CD14-positive monocyte (primary cell): ENCODE measurements around the gene SPAG16. TPM values are rescaled to one million over a fixed set of nuclear protein-coding genes. Genes with fewer than 3 reads are reported as not detected.

ENCODE experiments used
- DNase-seq, 3 donors: peaks; one replicate each; pipeline ENCODE4 v3.0.0-alpha.2; 2011 to 2022
- H2AFZ ChIP-seq: 2 replicates; pipeline ENCODE4 v1.6.0; 2012; ENCODE audit warnings: mild to moderate bottlenecking, low read depth, low read length, inconsistent platforms; ENCODE audit not compliant: insufficient read depth, poor library complexity, severe bottlenecking
- H3K27ac ChIP-seq, 2 donors: 1 replicate in 1 of 2; 2 replicates in 1 of 2; pipeline ENCODE4 v1.5.1; 2012 to 2013; ENCODE audit warnings: low read length in 2 of 2, control low read depth in 1 of 2, inconsistent platforms in 1 of 2, low read depth in 1 of 2, mild to moderate bottlenecking in 1 of 2
- H3K27me3 ChIP-seq, 2 donors: one replicate each; pipeline versions ENCODE4 v1.6.0 to v1.6.1; 2011 to 2013; ENCODE audit warnings: low read length in 2 of 2; ENCODE audit not compliant: control insufficient read depth in 2 of 2, insufficient read depth in 2 of 2
- H3K36me3 ChIP-seq, 2 donors: replicated peaks in 1 of 2; 1 replicate in 1 of 2; 2 replicates in 1 of 2; pipeline versions ENCODE4 v1.5.1 to v1.6.1; 2012 to 2013; ENCODE audit warnings: low read length in 2 of 2, control low read depth in 1 of 2, inconsistent platforms in 1 of 2, mild to moderate bottlenecking in 1 of 2; ENCODE audit not compliant: insufficient read depth in 2 of 2, control insufficient read depth in 1 of 2
- H3K4me1 ChIP-seq, 2 donors: 1 replicate in 1 of 2; 2 replicates in 1 of 2; pipeline versions ENCODE4 v1.5.1 to v1.6.1; 2012 to 2013; ENCODE audit warnings: low read length in 2 of 2, control low read depth in 1 of 2, inconsistent platforms in 1 of 2, mild to moderate bottlenecking in 1 of 2, moderate library complexity in 1 of 2; ENCODE audit not compliant: insufficient read depth in 2 of 2, control insufficient read depth in 1 of 2
- H3K4me2 ChIP-seq: replicated peaks from 2 replicates; pipeline ENCODE3; 2012; ENCODE audit warnings: low read length, moderate library complexity, mild to moderate bottlenecking; ENCODE audit not compliant: poor library complexity, severe bottlenecking; ENCODE audit errors: extremely low read depth
- H3K4me3 ChIP-seq, 3 experiments: fragments of 200-600 bp in 1 of 3; sonication (generic) in 1 of 3; replicated peaks in 1 of 3; 1 replicate in 2 of 3; 2 replicates in 1 of 3; pipeline ENCODE4 v1.5.1; 2011 to 2013; ENCODE audit warnings: low read length in 3 of 3, mild to moderate bottlenecking in 3 of 3, control low read depth in 2 of 3, low read depth in 2 of 3, inconsistent platforms in 1 of 3, moderate library complexity in 1 of 3
- H3K79me2 ChIP-seq: 2 replicates; pipeline ENCODE4 v1.6.0; 2012; ENCODE audit warnings: mild to moderate bottlenecking, control low read depth, inconsistent platforms, low read length, moderate library complexity; ENCODE audit not compliant: insufficient read depth
- H3K9ac ChIP-seq: 2 replicates; pipeline ENCODE4 v1.6.0; 2017; ENCODE audit warnings: low read length, mild to moderate bottlenecking; ENCODE audit not compliant: insufficient read depth, poor library complexity, severe bottlenecking
- H3K9me3 ChIP-seq, 2 donors: replicated peaks in 1 of 2; 1 replicate in 1 of 2; 2 replicates in 1 of 2; pipeline versions ENCODE4 v1.5.1 to v1.6.1; 2012 to 2013; ENCODE audit warnings: low read length in 2 of 2, control low read depth in 1 of 2; ENCODE audit not compliant: control insufficient read depth in 1 of 2, insufficient read depth in 1 of 2
- H4K20me1 ChIP-seq: 2 replicates; pipeline ENCODE4 v1.6.0; 2012; ENCODE audit warnings: mild to moderate bottlenecking, low read length, control low read depth, moderate library complexity; ENCODE audit not compliant: insufficient read depth
- H3K27ac Mint-ChIP-seq, 7 donors: one replicate each; pipeline ENCODE4 v1.8.0; 2020; ENCODE audit warnings: mild to moderate bottlenecking in 7 of 7, mixed read lengths in 7 of 7, moderate library complexity in 6 of 7, inconsistent platforms in 2 of 7
- H3K27me3 Mint-ChIP-seq, 3 donors: one replicate each; pipeline ENCODE4 v1.8.0; 2021 to 2022; ENCODE audit warnings: low read depth in 3 of 3, mild to moderate bottlenecking in 3 of 3, mixed read lengths in 3 of 3, moderate library complexity in 3 of 3, inconsistent platforms in 1 of 3
- H3K36me3 Mint-ChIP-seq, 2 donors: one replicate each; pipeline ENCODE4 v1.8.0; 2020; ENCODE audit warnings: mixed read lengths in 2 of 2, inconsistent platforms in 1 of 2, mild to moderate bottlenecking in 1 of 2
- H3K4me1 Mint-ChIP-seq: one replicate; pipeline ENCODE4 v1.8.0; 2020; ENCODE audit warnings: mild to moderate bottlenecking, mixed read lengths
- H3K4me3 Mint-ChIP-seq, 2 donors: one replicate each; pipeline ENCODE4 v1.8.0; 2020; ENCODE audit warnings: mild to moderate bottlenecking in 2 of 2, mixed read lengths in 2 of 2, moderate library complexity in 1 of 2
- H3K9me3 Mint-ChIP-seq, 7 donors: one replicate each; pipeline ENCODE4 v1.8.0; 2020 to 2022; ENCODE audit warnings: mixed read lengths in 7 of 7, mild to moderate bottlenecking in 6 of 7, moderate library complexity in 6 of 7, inconsistent platforms in 2 of 7
- WGBS: methylation state at CpG from one replicate; pipeline ENCODE4 v1.1.5; 2013; ENCODE audit warnings: missing lambda C conversion rate; ENCODE audit not compliant: insufficient coverage; 5-methylcytosine and 5-hydroxymethylcytosine counted together
- intact Hi-C, 2 donors: fragments of 100-400 bp; cut with micrococcal nuclease; formaldehyde crosslinking; loops; one replicate each; pipeline versions ENCODE4 v1.15.0 to v1.15.1; 2023
- polyA plus RNA-seq, 3 donors: library from polyadenylated mRNA; depleted of rRNA in 1 of 3; unstranded in 2 of 3; stranded (reverse) in 1 of 3; fragments of 300-500 nt in 2 of 3; fragments of >200 nt in 1 of 3; fragmentation: Illumina TruSeq in 2 of 3; gene quantifications; 1 replicate in 2 of 3; 2 replicates in 1 of 3; pipeline ENCODE4 v1.2.3, GENCODE V29; 2012 to 2021
- TF ChIP-seq, protein P1 (sequence below): fragments of 200-600 bp; IDR thresholded peaks from one replicate; pipeline ENCODE4 v1.8.0; 2022; ENCODE audit warnings: antibody characterized with exemption, mild to moderate bottlenecking

Gene SPAG16
- polyA plus RNA-seq, 3 donors = 0.12 to 0.30 TPM; not detected in 1

DNA sequence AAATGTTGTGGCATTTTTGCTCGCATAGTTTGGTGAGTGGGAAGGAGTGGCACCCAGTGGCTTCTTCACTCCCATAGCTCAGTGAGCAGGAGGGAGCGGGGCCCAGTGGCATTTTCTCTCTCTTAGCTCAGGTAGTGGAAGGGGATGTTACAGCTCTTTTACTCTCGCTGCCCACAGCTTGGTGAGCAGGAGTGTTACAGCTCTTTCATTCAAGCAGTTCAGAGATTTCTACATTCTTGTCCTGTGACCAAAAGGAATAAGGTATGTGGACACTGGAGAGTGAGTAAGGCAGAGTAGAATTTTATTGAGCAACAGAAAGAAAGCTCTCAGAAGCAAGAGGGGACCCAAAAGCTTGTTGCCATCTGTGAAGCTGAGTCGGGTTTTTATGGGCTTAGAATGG lies 192.4 kb downstream of the SPAG16 start:
- DNase-seq = no peak
- Mint-ChIP-seq H3K4me3 (no peak overlapping the region), H3K36me3 (no peaks in the 10 kb centered on the region), H3K9me3 (peaks cover 12 to 38% (median 24%) of the 10 kb centered on the region in 7 donors), H3K4me1 (no peaks in the 10 kb centered on the region), H3K27me3 (no peaks in the 10 kb centered on the region), H3K27ac (no peak overlapping the region)
- Histone ChIP-seq H3K36me3 (no peaks in the 10 kb centered on the region), H3K9me3 (peaks cover 24 to 37% of the 10 kb centered on the region in 2 donors), H3K79me2 (no peaks in the 10 kb centered on the region), H3K27ac (no peak overlapping the region), H3K4me3 (no peak overlapping the region), H3K4me2 (no peak overlapping the region), H2AFZ (no peak overlapping the region), H4K20me1 (no peaks in the 10 kb centered on the region), H3K27me3 (no peaks in the 10 kb centered on the region), H3K9ac (no peak overlapping the region), H3K4me1 (no peaks in the 10 kb centered on the region)
- WGBS = 82% methylated on average over 3 of the region's 4 CpGs
- intact Hi-C loops = no loop called here
- TF ChIP-seq, protein P1, sequence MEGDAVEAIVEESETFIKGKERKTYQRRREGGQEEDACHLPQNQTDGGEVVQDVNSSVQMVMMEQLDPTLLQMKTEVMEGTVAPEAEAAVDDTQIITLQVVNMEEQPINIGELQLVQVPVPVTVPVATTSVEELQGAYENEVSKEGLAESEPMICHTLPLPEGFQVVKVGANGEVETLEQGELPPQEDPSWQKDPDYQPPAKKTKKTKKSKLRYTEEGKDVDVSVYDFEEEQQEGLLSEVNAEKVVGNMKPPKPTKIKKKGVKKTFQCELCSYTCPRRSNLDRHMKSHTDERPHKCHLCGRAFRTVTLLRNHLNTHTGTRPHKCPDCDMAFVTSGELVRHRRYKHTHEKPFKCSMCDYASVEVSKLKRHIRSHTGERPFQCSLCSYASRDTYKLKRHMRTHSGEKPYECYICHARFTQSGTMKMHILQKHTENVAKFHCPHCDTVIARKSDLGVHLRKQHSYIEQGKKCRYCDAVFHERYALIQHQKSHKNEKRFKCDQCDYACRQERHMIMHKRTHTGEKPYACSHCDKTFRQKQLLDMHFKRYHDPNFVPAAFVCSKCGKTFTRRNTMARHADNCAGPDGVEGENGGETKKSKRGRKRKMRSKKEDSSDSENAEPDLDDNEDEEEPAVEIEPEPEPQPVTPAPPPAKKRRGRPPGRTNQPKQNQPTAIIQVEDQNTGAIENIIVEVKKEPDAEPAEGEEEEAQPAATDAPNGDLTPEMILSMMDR = no peak

DNA sequence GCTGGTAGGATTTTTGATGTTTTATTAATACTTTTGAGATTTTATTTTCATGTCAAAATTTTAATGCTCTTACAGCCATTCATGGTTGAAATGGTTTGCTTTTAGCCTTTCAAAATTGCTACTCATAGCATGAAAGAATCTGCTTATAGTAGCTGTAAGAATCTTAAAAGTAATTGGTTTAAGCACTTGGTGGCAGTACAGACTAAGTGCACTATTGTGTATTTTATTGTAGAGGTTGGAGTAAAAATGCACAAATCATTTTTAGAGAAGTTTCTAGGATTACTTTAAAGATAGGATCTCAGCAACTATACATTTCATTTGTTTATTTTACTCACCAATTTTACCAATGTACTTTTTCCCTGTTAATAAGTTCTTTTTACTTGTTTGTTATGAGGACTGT lies 205.8 kb downstream of the SPAG16 start:
- H3K9ac ChIP-seq = no peak overlapping the region
- Mint-ChIP-seq H3K36me3 (no peaks in the 10 kb centered on the region), H3K9me3 (no peaks in the 10 kb centered on the region), H3K27me3 (peaks cover 0 to 1% (median 0%) of the 10 kb centered on the region in 3 donors), H3K4me1 (no peaks in the 10 kb centered on the region), H3K27ac (no peak overlapping the region), H3K4me3 (no peak overlapping the region)
- no peaks in the 10 kb centered on the region for H4K20me1 ChIP-seq
- H3K4me2 ChIP-seq = no peak overlapping the region
- H3K4me3 ChIP-seq = no peak overlapping the region
- intact Hi-C loops = no loop called here
- TF ChIP-seq, protein P1 = no peak
- H3K36me3 ChIP-seq = no peaks in the 10 kb centered on the region
- H3K4me1 ChIP-seq = no peaks in the 10 kb centered on the region
- H3K27ac ChIP-seq = no peak overlapping the region
- no peaks in the 10 kb centered on the region for H3K27me3 ChIP-seq
- H2AFZ ChIP-seq = no peak overlapping the region
- H3K9me3 ChIP-seq = no peaks in the 10 kb centered on the region
- DNase-seq = no peak
- H3K79me2 ChIP-seq = no peaks in the 10 kb centered on the region
